CD4-positive, alpha-beta T cell treated with Interleukin-17A for 4 hours (primary cell): ENCODE data around the gene NKX1-1.

Experiments
- DNase-seq: peaks from one replicate; pipeline ENCODE4 v3.0.0-alpha.2; 2020; ENCODE audit warnings: mixed read lengths

The NKX1-1 gene

DNA sequence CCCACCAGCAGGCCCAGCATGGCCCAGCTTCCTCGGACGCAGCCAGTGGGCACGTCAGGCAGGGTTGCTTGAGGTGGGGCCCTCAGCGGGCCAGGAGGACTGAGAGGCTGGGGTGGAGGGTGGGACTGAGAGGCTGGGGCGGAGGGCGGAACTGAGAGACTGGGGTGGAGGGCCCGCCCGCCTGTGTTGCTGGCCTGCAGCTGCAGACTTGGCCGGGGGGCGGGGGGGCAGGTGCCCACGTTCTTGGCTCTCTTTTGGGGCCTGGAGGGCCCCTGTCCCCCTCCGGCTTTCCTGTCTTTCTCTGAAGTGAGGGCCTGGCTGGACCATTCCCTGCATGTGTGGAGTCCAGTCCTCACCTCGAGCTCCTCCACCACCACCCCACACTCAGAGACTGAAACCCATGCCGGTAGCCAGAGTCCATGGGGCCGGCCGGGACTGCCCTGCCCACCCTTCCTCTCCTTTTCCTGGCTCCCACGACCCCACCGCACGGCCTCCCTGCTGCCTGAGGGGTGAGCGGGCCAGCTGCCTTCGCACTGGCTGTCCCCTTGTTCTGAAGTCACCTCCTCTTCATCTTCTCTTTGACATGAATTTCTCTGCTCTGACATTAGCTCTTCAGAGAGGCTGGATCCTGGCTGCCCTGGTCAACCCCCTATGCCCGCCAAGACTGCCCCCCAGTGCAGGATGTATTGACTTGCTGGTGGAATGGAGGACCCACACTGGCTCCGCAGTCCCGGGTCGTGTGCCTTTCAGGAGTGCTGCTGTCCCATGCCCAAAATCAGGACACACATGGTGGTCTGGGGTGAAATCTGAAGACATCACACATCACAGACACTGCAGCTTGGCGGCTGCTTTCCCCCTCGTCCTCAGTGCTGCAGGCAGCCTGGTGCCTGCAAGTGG, 10.1 kb upstream of the NKX1-1 start:
- DNase-seq = no peak

DNA sequence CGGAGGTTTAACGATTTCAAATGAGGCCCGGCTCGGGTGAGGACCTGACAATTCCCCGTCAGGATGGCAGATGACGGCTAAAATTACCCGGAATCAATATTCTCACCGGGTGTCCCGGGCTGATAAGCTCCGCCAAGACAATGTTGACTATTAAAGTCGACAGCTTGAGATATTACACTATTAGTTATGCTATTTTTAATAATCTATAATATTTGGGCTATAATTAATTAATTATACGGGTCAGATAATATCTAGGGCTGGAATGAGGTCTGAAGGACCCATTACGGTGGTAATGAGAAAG, 9.4 kb upstream of the NKX1-1 start:
- no peak for DNase-seq

GRCh38 chr4:1414831-1415680, 8.8 kb upstream of the NKX1-1 start:
- no peak for DNase-seq

DNA sequence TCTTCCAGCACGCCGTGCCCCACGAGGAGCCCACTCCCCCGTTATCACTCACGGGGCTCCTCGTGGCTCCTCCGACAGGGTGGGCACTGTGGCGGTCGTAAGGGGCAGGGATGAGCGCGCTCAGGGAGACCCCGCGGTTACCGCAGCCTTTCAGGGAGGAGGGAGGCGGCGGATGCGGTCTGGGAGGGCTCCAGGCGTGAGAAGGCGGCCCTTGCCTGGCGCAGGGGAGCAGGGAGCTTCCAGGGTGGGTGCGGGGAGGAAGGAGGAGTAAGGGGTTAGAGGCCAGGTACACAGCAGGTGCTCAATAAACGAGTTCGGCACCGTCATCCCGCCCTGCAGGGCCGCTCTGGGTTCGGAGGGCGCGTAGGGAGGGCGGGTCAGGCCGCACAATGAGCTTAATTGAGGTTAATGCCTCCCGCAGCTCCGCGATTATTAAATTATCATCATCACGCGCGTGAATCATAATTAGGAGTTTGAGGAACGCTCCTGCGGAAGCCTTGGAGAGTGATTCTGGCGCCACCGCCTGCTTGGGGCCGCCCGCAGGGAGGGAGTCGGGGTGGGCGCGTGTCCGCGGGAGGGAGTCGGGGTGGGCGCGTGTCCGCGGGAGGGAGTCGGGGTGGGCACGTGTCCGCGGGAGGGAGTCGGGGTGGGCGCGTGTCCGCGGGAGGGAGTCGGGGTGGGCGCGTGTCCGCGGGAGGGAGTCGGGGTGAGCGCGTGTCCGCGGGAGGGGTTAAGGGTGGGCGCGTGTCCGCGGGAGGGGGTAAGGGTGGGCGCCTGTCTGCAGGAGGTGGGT, 7.6 kb upstream of the NKX1-1 start:
- DNase-seq = no peak

DNA sequence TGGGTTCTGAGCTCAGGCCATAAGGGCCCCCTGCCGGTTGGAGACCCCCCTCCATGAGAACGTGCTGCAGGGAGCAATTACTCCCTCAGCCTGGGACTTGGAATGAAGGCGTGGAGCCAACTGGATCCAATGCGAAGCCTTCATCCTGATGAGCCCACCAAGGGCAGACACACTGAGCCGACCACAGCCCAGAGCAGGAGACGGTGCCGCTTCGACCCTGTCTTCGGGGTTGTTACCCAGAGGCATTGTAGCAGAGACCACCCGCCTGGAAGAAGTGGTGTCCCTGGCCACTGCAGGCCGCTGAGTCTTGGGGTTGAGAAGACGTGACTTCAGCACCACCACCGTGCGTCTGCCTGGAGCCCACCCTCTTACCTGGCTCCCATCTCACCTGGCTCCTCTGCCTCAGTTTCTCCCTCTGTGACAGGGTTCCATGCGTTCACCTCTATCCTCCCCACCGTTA, 7.0 kb upstream of the NKX1-1 start:
- no peak for DNase-seq

- DNase-seq = no peak
Observed at GRCh38 chr4:1412376-1413203, 6.3 kb upstream of the NKX1-1 start.

GRCh38 chr4:1411436-1412375, 5.5 kb upstream of the NKX1-1 start:
- DNase-seq = no peak

DNA sequence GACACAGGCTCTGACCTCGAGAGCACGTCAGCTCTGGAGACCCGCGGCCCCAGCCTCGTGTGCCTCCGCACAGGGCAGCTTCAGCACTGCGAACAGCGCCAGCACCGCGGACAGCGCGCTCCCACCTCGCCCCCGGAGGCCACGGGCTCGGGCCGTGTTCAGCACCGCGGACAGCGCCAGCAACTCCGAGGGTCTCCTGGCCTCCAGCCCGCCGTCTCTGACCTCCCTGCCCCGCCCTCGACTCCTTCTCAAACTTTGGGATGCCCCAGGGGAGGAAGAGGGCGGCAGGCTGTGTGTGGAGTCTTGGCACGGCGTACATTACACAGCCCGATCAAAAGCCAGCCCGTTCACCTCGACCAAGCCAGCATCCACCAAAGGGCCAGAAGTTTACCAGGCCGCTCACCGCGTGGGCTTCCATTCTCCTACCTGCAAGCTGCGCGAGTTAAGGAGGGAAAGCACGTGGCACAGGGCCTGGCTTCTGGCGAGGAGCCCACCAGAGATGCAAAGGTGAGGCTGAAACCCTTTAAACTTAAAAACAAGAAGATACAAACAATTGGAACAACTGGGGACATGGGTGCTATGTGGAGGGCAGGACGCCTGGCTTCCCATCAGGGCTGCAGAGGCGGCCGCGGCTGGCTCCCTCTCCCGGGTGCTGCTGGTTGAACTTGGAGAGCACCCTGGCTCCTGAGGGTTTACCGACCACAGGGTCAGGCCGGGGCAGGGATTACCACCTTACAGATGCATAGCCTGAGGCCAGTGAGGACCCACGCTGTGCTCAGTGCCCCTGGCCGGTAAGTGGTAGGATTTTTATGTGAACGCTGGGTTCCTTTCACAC, 4.5 kb upstream of the NKX1-1 start:
- peak; percentile 45 for DNase-seq

DNA sequence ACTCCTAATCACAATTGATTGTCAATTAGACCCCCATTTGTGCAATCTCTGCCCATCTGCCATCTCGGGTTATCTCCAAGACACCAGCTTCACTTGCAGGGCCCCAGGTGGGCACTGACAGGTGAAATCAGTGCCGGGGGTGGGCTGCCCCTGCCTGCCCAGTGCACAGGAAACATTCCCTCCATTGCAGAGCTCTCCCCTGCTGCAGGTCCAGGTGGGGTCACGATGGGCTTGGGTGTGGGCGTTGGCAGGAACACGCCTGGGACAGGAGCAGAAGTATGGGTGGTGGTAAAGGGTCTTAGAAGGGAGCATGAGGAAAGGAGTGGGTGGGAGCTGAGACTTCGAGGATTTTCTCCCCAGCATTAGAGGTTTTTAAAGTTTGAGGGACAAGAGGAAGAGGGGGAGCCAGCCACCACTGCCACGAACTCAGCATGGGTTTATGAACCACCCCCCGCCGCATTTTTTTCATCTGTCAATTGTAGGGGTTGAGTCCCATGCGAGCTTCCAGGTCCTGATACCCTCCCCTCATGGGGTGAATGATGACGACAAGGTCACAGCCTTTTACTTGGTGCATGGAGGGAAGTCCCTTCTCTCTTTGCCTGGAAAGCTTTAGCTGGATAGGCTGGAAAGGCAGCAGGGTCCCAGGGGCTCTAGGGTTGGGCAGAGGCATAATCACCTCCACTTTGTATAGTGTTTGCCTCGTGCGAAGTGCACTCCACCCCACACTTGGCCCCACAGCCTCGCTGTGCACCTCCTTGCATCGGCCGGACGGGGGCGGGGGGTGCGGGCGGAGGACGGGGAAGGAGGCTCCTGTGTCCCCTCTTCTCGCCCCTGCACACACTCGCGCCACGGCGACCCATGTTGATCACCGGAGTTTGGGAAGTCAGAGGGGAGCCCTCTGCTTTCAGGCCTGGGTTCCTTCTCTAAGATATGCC, 3.5 kb upstream of the NKX1-1 start:
- no peak for DNase-seq

- DNase-seq = no peak
Observed at GRCh38 chr4:1409079-1409478, 2.8 kb upstream of the NKX1-1 start.

DNA sequence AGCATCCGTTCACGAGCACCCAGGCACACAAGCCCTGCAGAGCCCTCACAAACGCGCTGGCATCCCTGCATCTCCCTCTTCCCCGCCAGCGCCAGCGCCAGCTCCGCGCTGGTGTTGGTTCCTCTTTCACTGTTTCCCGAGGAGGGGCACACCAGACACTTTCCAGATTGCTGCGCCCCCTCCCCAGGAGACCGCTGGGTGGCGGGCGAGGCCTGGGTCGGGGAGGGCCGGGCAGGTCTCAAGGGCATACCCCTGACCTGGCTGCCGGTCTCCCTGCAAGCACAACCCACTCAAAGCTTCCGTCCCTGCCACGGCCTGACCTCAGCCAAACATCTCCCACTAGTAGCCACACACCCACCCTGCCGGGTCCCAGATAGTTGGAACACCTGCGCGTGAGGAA, 2.2 kb upstream of the NKX1-1 start:
- no peak for DNase-seq

DNA sequence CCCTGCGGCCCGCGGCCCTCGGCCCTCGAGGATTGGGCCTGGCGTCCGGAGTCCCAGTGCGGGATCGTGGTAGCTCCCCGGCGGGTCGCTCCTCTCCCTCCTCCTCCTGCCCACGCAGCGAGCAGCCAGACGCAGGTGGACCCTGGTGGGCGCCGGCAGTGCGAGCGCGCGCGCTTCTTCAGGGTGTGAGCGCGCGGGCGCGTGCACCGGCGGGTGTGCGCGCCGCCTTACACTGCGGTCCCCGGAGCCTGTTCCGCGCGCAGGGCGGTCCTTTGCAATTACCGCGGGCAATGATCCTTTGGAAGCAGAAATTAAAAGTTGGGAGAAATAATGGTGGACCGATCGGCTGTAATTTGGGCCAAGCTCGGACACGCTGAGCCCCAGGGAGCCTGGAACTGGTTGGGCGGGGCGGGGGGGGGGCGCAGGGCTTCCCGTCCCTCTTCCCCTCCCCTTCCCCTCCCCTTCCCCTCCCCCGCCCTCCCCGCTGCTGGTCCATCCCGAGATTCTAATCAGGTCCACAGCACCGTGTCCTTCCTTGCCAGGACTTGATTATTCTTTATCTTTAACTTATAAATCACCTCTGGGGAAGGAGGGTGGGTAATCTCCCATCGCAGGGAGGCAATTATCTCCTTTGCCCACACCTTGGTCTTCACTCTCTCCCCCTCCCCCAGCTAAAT, 1.6 kb upstream of the NKX1-1 start:
- DNase-seq = no peak

DNA sequence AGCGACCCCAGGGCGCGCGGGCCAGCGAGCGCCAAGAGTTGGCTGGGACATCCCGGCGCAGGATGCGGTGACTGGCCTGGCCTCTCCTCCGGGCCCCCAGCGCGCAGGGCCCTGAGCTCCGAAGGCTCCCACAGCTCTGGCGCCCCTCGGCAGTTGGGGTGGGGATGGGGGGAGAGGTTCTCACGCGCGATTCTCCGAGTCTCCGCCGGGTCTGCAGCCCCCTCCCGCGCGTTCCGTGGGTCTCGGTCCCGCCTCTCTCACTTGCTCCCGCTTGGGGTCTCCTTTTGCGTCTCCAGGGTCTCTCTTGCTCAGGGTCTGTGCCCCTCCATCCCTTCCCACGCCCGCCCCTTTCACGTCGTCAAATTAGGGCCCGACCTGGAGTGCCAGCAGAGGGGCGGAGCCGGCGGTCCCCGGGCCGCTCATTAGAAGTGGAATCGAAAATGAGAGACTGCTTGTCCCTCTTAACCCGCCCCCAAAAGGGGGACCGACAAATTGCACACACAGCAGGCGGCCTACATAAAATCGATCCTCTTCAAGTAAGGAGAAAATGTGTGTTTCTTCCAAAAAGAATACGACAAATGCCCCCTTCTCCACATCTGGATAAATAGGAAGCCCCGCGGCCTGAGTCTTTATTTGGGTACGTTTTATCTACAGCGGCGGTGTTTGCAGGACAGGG, 877 bp upstream of the NKX1-1 start:
- no peak for DNase-seq

DNA sequence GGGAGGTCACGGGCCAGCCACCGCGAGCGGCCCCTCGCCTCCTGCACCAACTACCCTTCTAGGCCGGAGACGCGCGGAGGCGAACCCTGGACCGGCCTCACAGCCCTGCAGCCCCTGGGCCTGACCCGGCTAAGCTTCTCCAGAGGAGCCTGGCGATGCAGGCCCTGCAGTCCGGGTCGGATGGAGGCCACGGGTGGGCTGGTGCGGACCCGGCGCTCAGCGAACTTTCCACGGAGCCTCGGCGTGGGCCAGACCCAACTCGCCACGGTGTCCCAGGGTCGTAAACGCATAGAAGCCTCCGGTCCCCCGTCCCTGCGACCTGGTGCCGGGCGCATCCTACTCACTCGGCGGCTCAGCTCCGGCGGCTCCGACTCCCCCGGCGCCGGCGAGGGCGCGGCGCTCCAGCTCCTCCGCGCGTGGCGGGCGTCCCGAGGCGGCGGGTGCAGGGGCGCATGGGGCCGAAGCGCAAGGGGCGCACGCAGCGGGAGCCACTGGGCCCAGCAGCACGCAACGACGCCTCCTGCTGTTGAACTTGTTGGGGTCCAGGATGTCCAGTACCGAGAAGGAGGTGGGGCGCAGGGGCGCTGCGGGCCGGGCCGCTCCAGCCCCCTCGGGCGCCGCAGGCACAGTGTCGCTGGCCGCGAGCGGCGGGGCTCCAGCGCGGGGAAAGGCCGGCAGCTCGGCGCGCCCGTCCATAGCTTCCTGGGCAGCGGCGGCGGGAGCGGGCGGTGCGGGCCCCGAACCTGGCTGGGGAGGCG, 427 bp downstream of the NKX1-1 start:
- no peak for DNase-seq

- no peak for DNase-seq
Observed at GRCh38 chr4:1405254-1405635, 997 bp downstream of the NKX1-1 start.

DNA sequence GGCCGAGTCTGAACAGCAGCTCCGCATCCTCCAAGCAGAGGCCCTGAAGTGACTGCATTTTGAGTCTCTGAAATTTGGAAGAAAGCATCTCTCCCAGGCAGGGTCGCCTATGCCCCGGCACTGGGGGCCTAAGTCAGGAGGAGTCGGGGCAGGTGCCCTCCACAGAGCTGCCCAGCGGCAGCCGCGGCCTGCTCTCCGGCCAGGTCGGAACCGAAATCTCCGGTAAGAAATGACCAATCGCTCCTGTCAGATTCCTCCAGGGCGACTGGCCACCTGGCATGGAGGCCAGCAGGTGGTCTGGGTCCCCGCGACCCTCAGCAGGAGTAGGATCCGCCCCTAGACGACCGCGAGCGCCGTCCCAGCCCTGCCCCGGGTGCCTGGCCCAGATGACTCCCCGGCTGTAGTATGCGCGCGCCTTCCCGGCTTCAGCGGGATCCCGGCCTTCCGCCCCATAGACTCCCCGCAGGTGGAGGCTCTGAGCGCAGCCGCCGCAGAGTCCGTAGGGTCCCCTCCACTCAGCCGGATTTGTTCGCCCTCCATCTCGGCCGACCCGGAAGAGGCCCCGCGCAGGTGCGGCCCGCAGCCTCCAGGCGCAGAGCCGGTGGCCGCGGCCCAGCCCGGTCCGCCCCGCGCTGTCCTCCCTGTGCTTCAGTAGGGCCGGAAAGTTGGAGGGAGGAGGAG, 1.5 kb downstream of the NKX1-1 start:
- no peak for DNase-seq
